ENCODE results near the gene RNF44.
"Not testable (repeated sequence)": the region's sequence is repeated elsewhere in the genome, so short reads cannot be mapped to it uniquely, and the experiment has no call there.

RNF44 gene

GRCh38 chr5:176519810-176520720 is 17.1 kb downstream of the RNF44 start:
- no peak for DNase-seq (ENCODE audit: low read depth)

- DNase-seq (ENCODE audit: low read depth), result no peak
Observed at GRCh38 chr5:176517053-176517661, 20.0 kb downstream of the RNF44 start.

- DNase-seq (ENCODE audit: low read depth), result no peak
Observed at GRCh38 chr5:176515396-176515795, 21.8 kb downstream of the RNF44 start.

GRCh38 chr5:176514244-176514950 is 22.8 kb downstream of the RNF44 start:
- no peak for DNase-seq (ENCODE audit: low read depth)

- no peak for DNase-seq (ENCODE audit: low read depth)
Observed at GRCh38 chr5:176513788-176514187, 23.4 kb downstream of the RNF44 start.

- no peak for DNase-seq (ENCODE audit: low read depth)
Observed at GRCh38 chr5:176508603-176509002, 28.6 kb downstream of the RNF44 start.

GRCh38 chr5:176507911-176508310 is 29.3 kb downstream of the RNF44 start:
- DNase-seq (ENCODE audit: low read depth), result no peak

- DNase-seq (ENCODE audit: low read depth), result no peak
Observed at GRCh38 chr5:176503496-176503895, 33.7 kb downstream of the RNF44 start.

- no peak for DNase-seq (ENCODE audit: low read depth)
Observed at GRCh38 chr5:176501333-176501732, 35.9 kb downstream of the RNF44 start.

- DNase-seq (ENCODE audit: low read depth), result no peak
Observed at GRCh38 chr5:176500511-176500910, 36.7 kb downstream of the RNF44 start.

- no peak for DNase-seq (ENCODE audit: low read depth)
Observed at GRCh38 chr5:176499273-176499672, 37.9 kb downstream of the RNF44 start.

GRCh38 chr5:176497852-176498251 is 39.4 kb downstream of the RNF44 start:
- DNase-seq (ENCODE audit: low read depth), result no peak

- DNase-seq (ENCODE audit: low read depth), result no peak
Observed at GRCh38 chr5:176492431-176492830, 44.8 kb downstream of the RNF44 start.

- no peak for DNase-seq (ENCODE audit: low read depth)
Observed at GRCh38 chr5:176491901-176492300, 45.3 kb downstream of the RNF44 start.

GRCh38 chr5:176491101-176491502 is 46.1 kb downstream of the RNF44 start:
- no peak for DNase-seq (ENCODE audit: low read depth)

- no peak for DNase-seq (ENCODE audit: low read depth)
Observed at GRCh38 chr5:176490301-176490700, 46.9 kb downstream of the RNF44 start.

GRCh38 chr5:176489077-176489476 is 48.1 kb downstream of the RNF44 start:
- no peak for DNase-seq (ENCODE audit: low read depth)

- DNase-seq (ENCODE audit: low read depth), result not testable (repeated sequence)
Observed at GRCh38 chr5:176487160-176487559, 50.0 kb downstream of the RNF44 start.

GRCh38 chr5:176486189-176486757 is 50.9 kb downstream of the RNF44 start:
- no peak for DNase-seq (ENCODE audit: low read depth)

GRCh38 chr5:176485176-176485575 is 52.0 kb downstream of the RNF44 start:
- DNase-seq (ENCODE audit: low read depth), result no peak

GRCh38 chr5:176481711-176482110 is 55.5 kb downstream of the RNF44 start:
- DNase-seq (ENCODE audit: low read depth), result no peak

Data from HS-27A (cell line).